ENCODE measurements around the gene FHL2. TPM values are rescaled to one million over a fixed set of nuclear protein-coding genes. Genes with fewer than 3 reads are reported as not detected.

FHL2 gene
- total and polyA plus RNA-seq, 2 of the 13 experiments (the other 11 are each of a cell fraction or from before 2014, with no cell fraction given): 1.9 to 74.8 TPM

DNA sequence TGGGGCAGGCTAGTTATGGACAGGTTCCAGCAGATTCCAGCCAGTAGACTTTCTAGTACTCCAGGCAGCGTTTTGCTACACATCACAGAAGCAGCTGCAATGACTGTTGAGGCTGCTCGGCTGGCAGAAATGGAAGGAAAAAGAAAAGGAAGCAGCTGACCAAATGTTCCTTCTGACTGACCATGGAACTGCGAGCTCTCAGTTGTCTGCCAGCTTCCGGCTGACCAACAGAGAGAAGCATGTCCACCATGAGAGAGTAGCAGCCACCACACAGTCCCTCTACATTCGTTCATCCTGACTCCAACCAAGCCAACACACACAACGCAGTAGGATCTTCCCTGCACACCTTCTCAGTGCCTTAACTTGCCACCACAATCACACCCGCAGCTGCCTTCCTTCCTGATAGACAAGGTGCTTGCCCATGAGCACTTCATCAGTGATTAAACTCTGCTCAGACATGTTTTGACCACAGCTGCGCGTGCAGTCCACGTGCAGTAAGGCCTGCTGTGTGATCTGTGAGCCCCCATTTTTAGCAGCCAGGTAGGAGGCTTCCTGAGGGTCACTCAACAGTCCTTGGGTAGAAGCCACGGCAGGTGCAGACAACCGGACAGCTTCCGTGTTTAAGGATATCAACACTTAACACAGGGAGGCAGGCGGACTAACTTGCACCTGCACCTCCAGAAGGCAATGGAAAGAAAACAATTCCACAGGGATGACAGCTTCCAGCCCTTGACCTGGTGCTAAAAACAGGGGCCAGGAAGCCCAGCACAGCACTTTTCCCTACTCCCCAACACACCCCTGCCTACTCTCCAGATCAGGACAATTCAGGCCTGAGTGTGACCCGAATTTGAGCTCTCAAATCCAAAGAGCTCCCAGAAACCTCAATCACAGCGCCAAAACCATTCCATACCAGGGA is 70.3 kb downstream of the FHL2 start (continued):
- TF ChIP-seq ZNF879 (CRISPR knock-in tag; IDR thresholded peaks at IDR 0.05): peak; percentile 88
- TF ChIP-seq HNRNPH1 (optimal IDR thresholded peaks at IDR 0.05; ENCODE audit: low read depth, low read length): no peak
- TF ChIP-seq, protein P1, sequence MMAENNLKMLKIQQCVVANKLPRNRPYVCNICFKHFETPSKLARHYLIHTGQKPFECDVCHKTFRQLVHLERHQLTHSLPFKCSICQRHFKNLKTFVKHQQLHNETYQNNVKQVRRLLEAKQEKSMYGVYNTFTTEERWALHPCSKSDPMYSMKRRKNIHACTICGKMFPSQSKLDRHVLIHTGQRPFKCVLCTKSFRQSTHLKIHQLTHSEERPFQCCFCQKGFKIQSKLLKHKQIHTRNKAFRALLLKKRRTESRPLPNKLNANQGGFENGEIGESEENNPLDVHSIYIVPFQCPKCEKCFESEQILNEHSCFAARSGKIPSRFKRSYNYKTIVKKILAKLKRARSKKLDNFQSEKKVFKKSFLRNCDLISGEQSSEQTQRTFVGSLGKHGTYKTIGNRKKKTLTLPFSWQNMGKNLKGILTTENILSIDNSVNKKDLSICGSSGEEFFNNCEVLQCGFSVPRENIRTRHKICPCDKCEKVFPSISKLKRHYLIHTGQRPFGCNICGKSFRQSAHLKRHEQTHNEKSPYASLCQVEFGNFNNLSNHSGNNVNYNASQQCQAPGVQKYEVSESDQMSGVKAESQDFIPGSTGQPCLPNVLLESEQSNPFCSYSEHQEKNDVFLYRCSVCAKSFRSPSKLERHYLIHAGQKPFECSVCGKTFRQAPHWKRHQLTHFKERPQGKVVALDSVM (CRISPR knock-in tag; IDR thresholded peaks at IDR 0.05): no peak
- peak; percentile 77; the same call in 1 of the 2 replicates for TF ChIP-seq AHR (CRISPR knock-in tag; IDR thresholded peaks at IDR 0.05)
- TF ChIP-seq NFE2L1 (CRISPR knock-in tag; IDR thresholded peaks at IDR 0.05; ENCODE audit: borderline replicate concordance): no peak; the same call in 1 of the 2 replicates
- TF ChIP-seq, protein P2, sequence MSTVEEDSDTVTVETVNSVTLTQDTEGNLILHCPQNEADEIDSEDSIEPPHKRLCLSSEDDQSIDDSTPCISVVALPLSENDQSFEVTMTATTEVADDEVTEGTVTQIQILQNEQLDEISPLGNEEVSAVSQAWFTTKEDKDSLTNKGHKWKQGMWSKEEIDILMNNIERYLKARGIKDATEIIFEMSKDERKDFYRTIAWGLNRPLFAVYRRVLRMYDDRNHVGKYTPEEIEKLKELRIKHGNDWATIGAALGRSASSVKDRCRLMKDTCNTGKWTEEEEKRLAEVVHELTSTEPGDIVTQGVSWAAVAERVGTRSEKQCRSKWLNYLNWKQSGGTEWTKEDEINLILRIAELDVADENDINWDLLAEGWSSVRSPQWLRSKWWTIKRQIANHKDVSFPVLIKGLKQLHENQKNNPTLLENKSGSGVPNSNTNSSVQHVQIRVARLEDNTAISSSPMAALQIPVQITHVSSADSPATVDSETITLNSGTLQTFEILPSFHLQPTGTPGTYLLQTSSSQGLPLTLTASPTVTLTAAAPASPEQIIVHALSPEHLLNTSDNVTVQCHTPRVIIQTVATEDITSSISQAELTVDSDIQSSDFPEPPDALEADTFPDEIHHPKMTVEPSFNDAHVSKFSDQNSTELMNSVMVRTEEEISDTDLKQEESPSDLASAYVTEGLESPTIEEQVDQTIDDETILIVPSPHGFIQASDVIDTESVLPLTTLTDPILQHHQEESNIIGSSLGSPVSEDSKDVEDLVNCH (CRISPR knock-in tag; IDR thresholded peaks at IDR 0.05): peak; percentile 90; the same call in 1 of the 2 replicates
- no peak for TF ChIP-seq ATF7-NPFF (CRISPR knock-in tag; IDR thresholded peaks at IDR 0.05; ENCODE audit: low read depth)
- peak; percentile 82 for TF ChIP-seq ZNF431 (CRISPR knock-in tag; IDR thresholded peaks at IDR 0.05; ENCODE audit: borderline replicate concordance, low read depth)
- no peak for TF ChIP-seq ZNF446 (CRISPR knock-in tag; IDR thresholded peaks at IDR 0.05)
- TF ChIP-seq ZNF562 (CRISPR knock-in tag; IDR thresholded peaks at IDR 0.05; ENCODE audit: borderline replicate concordance): no peak
- TF ChIP-seq HOXA7 (CRISPR knock-in tag; IDR thresholded peaks at IDR 0.05): no peak
- TF ChIP-seq THAP11 (CRISPR knock-in tag; IDR thresholded peaks at IDR 0.05): no peak; the same call in 1 of the 2 replicates
- TF ChIP-seq, protein P3, sequence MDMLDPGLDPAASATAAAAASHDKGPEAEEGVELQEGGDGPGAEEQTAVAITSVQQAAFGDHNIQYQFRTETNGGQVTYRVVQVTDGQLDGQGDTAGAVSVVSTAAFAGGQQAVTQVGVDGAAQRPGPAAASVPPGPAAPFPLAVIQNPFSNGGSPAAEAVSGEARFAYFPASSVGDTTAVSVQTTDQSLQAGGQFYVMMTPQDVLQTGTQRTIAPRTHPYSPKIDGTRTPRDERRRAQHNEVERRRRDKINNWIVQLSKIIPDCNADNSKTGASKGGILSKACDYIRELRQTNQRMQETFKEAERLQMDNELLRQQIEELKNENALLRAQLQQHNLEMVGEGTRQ (IDR thresholded peaks at IDR 0.05; ENCODE audit: low read depth, low read length): no peak
- TF ChIP-seq, protein P3 (CRISPR knock-in tag; IDR thresholded peaks at IDR 0.05; ENCODE audit: borderline replicate concordance): no peak
- TF ChIP-seq HDAC6 (IDR thresholded peaks at IDR 0.05; ENCODE audit: low read depth, low read length): no peak
- peak; percentile 26; the same call in 1 of the 2 replicates for TF ChIP-seq ZNF3 (CRISPR knock-in tag; IDR thresholded peaks at IDR 0.05)
- no peak for TF ChIP-seq FOXP1 (IDR thresholded peaks at IDR 0.05)
- no peak for TF ChIP-seq FOXP1 (CRISPR knock-in tag; IDR thresholded peaks at IDR 0.05)
- TF ChIP-seq, protein P4, sequence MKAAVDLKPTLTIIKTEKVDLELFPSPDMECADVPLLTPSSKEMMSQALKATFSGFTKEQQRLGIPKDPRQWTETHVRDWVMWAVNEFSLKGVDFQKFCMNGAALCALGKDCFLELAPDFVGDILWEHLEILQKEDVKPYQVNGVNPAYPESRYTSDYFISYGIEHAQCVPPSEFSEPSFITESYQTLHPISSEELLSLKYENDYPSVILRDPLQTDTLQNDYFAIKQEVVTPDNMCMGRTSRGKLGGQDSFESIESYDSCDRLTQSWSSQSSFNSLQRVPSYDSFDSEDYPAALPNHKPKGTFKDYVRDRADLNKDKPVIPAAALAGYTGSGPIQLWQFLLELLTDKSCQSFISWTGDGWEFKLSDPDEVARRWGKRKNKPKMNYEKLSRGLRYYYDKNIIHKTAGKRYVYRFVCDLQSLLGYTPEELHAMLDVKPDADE (CRISPR knock-in tag; IDR thresholded peaks at IDR 0.05): no peak
- TF ChIP-seq, protein P5, sequence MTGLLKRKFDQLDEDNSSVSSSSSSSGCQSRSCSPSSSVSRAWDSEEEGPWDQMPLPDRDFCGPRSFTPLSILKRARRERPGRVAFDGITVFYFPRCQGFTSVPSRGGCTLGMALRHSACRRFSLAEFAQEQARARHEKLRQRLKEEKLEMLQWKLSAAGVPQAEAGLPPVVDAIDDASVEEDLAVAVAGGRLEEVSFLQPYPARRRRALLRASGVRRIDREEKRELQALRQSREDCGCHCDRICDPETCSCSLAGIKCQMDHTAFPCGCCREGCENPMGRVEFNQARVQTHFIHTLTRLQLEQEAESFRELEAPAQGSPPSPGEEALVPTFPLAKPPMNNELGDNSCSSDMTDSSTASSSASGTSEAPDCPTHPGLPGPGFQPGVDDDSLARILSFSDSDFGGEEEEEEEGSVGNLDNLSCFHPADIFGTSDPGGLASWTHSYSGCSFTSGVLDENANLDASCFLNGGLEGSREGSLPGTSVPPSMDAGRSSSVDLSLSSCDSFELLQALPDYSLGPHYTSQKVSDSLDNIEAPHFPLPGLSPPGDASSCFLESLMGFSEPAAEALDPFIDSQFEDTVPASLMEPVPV (CRISPR knock-in tag; IDR thresholded peaks at IDR 0.05): no peak

Data from HepG2 (cell line).